Stomach (tissue), 9 donors: ENCODE results near the gene KSR2. TPM values are rescaled to one million over a fixed set of nuclear protein-coding genes. Genes with fewer than 3 reads are reported as not detected.

Experiments
- DNase-seq, 2 donors: peaks; one replicate each; pipeline versions ENCODE4 v3.0.0 to v3.0.0-alpha.2; 2013 to 2019
- H3K27ac ChIP-seq, 5 donors: fragments of 200-600 bp in 4 of 5; sonication (generic) in 4 of 5; one replicate each; pipeline ENCODE4 v1.5.1; 2013 to 2019; ENCODE audit warnings: mild to moderate bottlenecking in 1 of 5, moderate library complexity in 1 of 5
- H3K27me3 ChIP-seq, 3 donors: fragments of 200-600 bp; sonication (generic); one replicate each; pipeline ENCODE4 v1.5.1; 2017 to 2019; ENCODE audit warnings: mixed run types in 1 of 3
- H3K36me3 ChIP-seq, 4 donors: fragments of 200-600 bp; sonication (generic); 1 replicate in 3 of 4; 2 replicates in 1 of 4; pipeline ENCODE4 v1.5.1; 2016 to 2019
- H3K4me1 ChIP-seq, 4 donors: fragments of 200-600 bp; sonication (generic); one replicate each; pipeline ENCODE4 v1.5.1; 2016 to 2019
- H3K4me3 ChIP-seq, 4 donors: fragments of 200-600 bp; sonication (generic) in 3 of 4; one replicate each; pipeline ENCODE4 v1.5.1; 2016 to 2019; ENCODE audit warnings: mild to moderate bottlenecking in 1 of 4
- H3K9me3 ChIP-seq, 4 donors: fragments of 200-600 bp; sonication (generic); one replicate each; pipeline ENCODE4 v1.5.1; 2016 to 2019
- EP300 ChIP-seq: sonication (generic); formaldehyde crosslinking; IDR thresholded peaks from one replicate; pipeline ENCODE4 v1.6.1; 2017; ENCODE audit warnings: antibody characterized with exemption
- POLR2A ChIP-seq, 4 donors: fragments of 450-650 bp; IDR thresholded peaks; one replicate each; pipeline ENCODE4 v1.6.1; 2016; ENCODE audit warnings: antibody characterized with exemption in 4 of 4, control low read depth in 2 of 4, mild to moderate bottlenecking in 1 of 4, moderate library complexity in 1 of 4
- POLR2AphosphoS5 ChIP-seq, 3 donors: sonication (generic); formaldehyde crosslinking; IDR thresholded peaks; one replicate each; pipeline ENCODE4 v1.6.1; 2016; ENCODE audit warnings: antibody characterized with exemption in 3 of 3
- WGBS, 5 donors: extraction: QIAGEN DNeasy Blood & Tissue Kit in 3 of 5; methylation state at CpG; one replicate each; pipeline versions ENCODE4 v1.1.5 to v1.1.7; 2013 to 2018; 5-methylcytosine and 5-hydroxymethylcytosine counted together
- intact Hi-C: fragments of 100-400 bp; cut with DNase I; formaldehyde crosslinking; loops from one replicate; pipeline ENCODE4 v1.15.1; 2023; ENCODE audit warnings: low total_unique reads
- polyA plus RNA-seq, 3 donors: library from polyadenylated mRNA; stranded (reverse); fragments of 200-250 nt; gene quantifications; one replicate each; pipeline ENCODE4 v1.2.3, GENCODE V29; 2013
- total RNA-seq, 5 donors: library from RNA; depleted of rRNA; stranded (reverse); fragments of >200 nt; gene quantifications; one replicate each; pipeline versions ENCODE4 v1.1.0 to v1.2.3, GENCODE V29; 2014 to 2016
- TF ChIP-seq, protein P1 (sequence below), 7 experiments: fragments of 450-650 bp in 4 of 7; fragments of 200-600 bp in 3 of 7; sonication (generic) in 3 of 7; IDR thresholded peaks; one replicate each; pipeline ENCODE4 v1.5.1; 2016 to 2019; ENCODE audit warnings: antibody characterized with exemption in 7 of 7, control low read depth in 2 of 7, mild to moderate bottlenecking in 1 of 7
- donor health status: healthy with polysubstance abuse.
- donor health status: Bipolar disorder and iron deficiency.
- donor health status: healthy.

Gene KSR2
- total and polyA plus RNA-seq, 8 donors = 0.03 to 1.4 (median 0.26) TPM; not detected in 2

DNA sequence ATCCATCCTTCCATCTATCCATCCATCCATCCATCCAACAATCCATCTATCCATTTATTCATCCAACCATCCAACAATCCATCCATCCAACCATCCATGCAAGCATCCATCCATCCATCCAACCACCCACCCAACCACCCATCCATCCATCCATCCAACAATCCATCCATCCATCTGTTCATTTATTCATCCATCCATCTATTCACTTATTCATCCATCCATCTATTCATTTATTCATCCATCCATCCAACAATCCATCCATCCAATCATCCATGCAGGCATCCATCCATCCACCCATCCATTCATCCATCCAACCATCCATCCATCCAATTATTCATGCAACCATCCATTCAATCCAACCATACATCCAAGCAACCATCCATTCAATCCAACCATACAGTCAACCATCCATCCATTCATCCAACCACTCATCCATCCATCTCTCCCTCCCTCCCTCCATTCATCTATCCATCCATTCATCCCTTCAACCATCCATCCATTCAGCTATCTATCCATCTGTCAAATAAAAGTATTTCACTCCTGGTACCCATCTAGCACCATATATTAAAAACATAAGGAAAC, 86.1 kb downstream of the KSR2 start:
- Histone ChIP-seq H3K4me1 (no peaks in the 10 kb centered on the region), H3K36me3 (no peaks in the 10 kb centered on the region), H3K27me3 (peaks cover 0 to 22% (median 0%) of the 10 kb centered on the region in 3 donors), H3K4me3 (no peak overlapping the region), H3K9me3 (no peaks in the 10 kb centered on the region), H3K27ac (no peak overlapping the region)
- intact Hi-C loops = no loop called here
- no peak for DNase-seq
- TF ChIP-seq, protein P1, sequence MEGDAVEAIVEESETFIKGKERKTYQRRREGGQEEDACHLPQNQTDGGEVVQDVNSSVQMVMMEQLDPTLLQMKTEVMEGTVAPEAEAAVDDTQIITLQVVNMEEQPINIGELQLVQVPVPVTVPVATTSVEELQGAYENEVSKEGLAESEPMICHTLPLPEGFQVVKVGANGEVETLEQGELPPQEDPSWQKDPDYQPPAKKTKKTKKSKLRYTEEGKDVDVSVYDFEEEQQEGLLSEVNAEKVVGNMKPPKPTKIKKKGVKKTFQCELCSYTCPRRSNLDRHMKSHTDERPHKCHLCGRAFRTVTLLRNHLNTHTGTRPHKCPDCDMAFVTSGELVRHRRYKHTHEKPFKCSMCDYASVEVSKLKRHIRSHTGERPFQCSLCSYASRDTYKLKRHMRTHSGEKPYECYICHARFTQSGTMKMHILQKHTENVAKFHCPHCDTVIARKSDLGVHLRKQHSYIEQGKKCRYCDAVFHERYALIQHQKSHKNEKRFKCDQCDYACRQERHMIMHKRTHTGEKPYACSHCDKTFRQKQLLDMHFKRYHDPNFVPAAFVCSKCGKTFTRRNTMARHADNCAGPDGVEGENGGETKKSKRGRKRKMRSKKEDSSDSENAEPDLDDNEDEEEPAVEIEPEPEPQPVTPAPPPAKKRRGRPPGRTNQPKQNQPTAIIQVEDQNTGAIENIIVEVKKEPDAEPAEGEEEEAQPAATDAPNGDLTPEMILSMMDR (IDR thresholded peaks at IDR 0.05) = no peak
- TF ChIP-seq EP300 (no peak), POLR2AphosphoS5 (IDR thresholded peaks at IDR 0.05) (no peak), POLR2A (IDR thresholded peaks at IDR 0.05) (no peak)

DNA sequence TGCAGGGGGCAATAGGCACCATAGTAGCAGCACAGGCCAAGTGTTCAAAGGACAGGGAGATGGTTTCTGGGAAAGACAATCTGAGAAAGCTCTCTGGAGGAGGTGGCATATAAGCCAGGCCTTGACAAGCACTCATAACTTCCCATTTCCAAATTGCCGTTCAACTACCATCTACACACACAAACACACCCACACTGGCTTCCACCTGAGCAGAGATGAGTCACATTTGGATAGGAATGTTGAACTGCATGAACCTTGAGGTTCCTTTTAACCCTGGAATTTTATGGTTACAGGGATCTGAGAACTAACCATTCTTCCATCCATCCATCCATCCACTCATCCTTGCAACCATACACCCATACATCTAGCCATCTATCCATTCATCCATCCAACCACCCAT, 86.6 kb downstream of the KSR2 start:
- H3K9me3 ChIP-seq = no peaks in the 10 kb centered on the region
- no peak for DNase-seq
- H3K4me3 ChIP-seq = no peak overlapping the region
- no peaks in the 10 kb centered on the region for H3K4me1 ChIP-seq
- no peaks in the 10 kb centered on the region for H3K36me3 ChIP-seq
- intact Hi-C loops = no loop called here
- no peak overlapping the region for H3K27ac ChIP-seq
- no peak for TF ChIP-seq POLR2AphosphoS5 (IDR thresholded peaks at IDR 0.05)
- TF ChIP-seq EP300 = no peak
- no peak for TF ChIP-seq POLR2A (IDR thresholded peaks at IDR 0.05)
- TF ChIP-seq, protein P1 (IDR thresholded peaks at IDR 0.05) = no peak
- WGBS, 5 donors = 57 to 94% (median 86%) methylated on average over 1 of the region's 1 CpG
- H3K27me3 ChIP-seq = peaks cover 0 to 27% (median 0%) of the 10 kb centered on the region in 3 donors

DNA sequence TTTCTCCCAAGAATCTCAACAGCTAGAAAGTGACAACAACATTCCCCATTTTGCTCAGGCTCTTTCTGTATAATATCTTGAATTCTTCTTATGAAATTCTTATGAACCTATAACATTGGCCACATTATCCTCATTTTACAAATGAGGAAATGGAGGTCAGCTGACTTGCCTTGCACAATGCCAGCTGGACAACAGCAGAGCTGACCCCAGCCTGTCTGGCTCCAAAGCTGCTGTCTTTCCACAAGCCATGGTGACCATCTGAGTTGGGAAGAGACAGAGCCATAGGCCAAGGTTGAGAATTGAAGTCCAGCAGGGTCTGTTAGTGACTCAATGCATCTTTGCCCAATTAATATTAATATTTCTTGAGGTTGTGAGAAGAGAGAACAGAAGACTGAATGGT, 87.3 kb downstream of the KSR2 start:
- H3K4me1 ChIP-seq = no peaks in the 10 kb centered on the region
- no peak for DNase-seq
- no peaks in the 10 kb centered on the region for H3K9me3 ChIP-seq
- H3K36me3 ChIP-seq = no peaks in the 10 kb centered on the region
- H3K27ac ChIP-seq = no peak overlapping the region
- TF ChIP-seq POLR2AphosphoS5 (IDR thresholded peaks at IDR 0.05) = no peak
- TF ChIP-seq, protein P1 (IDR thresholded peaks at IDR 0.05) = no peak
- TF ChIP-seq EP300 = no peak
- TF ChIP-seq POLR2A (IDR thresholded peaks at IDR 0.05) = no peak
- peaks cover 0 to 32% (median 0%) of the 10 kb centered on the region in 3 donors for H3K27me3 ChIP-seq
- intact Hi-C loops = no loop called here
- no peak overlapping the region for H3K4me3 ChIP-seq

DNA sequence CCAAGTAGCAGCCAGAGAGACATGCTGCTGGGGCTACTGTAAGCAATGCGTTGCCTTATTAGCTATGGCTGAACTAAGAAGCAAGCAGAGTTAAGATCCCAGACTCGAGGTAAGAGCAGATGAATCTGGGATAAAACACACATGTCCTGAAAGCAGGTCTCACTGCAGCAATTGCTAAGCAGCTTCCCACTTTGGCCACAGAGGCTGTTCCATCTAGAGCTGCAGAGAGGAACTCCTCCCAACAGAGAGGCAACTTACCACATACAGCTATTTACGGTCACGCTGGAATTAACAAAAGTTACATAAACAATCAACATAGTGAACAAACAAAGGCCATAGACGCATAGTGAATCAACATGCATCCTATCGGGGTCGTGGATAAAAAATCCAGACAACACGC, 90.2 kb downstream of the KSR2 start:
- Histone ChIP-seq H3K36me3 (no peaks in the 10 kb centered on the region), H3K4me3 (no peak overlapping the region), H3K4me1 (peaks cover 0 to 5% (median 0%) of the 10 kb centered on the region in 4 donors), H3K27ac (no peak overlapping the region), H3K27me3 (peaks cover 0 to 44% (median 6%) of the 10 kb centered on the region in 3 donors), H3K9me3 (no peaks in the 10 kb centered on the region)
- DNase-seq = no peak
- intact Hi-C loops = loop anchor here (10.0 kb wide), 1 partner anchor 156 kb away; no protein-coding TSS in a partner anchor
- TF ChIP-seq, protein P1 (IDR thresholded peaks at IDR 0.05) = no peak
- TF ChIP-seq POLR2AphosphoS5 (IDR thresholded peaks at IDR 0.05) (no peak), EP300 (no peak), POLR2A (IDR thresholded peaks at IDR 0.05) (no peak)
- 38 to 50% (median 42%) methylated on average over 8 of the region's 8 CpGs for WGBS, 5 donors
